Measurements from ENCODE around the gene ADA.

ADA gene

GRCh38 chr20:44629542-44629941, 22.0 kb downstream of the ADA start:
- no peak for DNase-seq (ENCODE audit: low read depth)
- no peak overlapping the region for H3K4me3 ChIP-seq (ENCODE audit: low read depth, low read length)

GRCh38 chr20:44629017-44629385, 22.5 kb downstream of the ADA start:
- no peak for DNase-seq (ENCODE audit: low read depth)
- no peak overlapping the region for H3K4me3 ChIP-seq (ENCODE audit: low read depth, low read length)

DNA sequence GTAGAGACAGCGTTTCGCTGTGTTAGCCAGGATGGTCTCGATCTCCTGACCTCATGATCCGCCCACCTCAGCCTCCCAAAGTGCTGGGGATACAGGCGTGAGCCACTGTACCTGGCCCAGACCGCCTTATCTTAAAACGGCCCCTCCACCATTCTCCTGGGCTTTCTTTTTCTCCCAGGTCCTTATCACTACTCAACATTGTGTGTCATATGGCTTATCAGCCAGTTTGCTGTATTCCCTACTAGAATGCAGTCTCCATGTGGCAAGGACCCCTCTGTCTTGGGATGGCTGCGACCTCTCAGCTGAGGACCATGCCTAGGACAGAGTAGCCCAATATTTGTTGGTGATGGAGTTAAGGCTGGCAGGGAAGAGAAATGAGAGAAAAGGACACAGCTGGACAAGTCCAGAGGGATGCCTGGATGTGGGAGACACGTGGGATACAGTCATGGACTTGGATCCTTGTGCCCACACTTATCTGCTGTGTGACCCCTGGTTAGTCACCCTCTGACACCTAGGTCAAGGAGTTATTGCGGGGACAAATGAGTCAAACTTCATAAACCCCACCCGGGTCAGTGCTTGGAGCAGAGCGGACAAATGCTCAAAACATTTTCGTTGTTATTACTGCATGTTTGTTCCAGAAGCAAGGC, 24.0 kb downstream of the ADA start:
- H3K4me3 ChIP-seq (ENCODE audit: low read depth, low read length), result no peak overlapping the region
- no peak for DNase-seq (ENCODE audit: low read depth)

GRCh38 chr20:44626278-44626677, 25.2 kb downstream of the ADA start:
- DNase-seq (ENCODE audit: low read depth), result no peak
- H3K4me3 ChIP-seq (ENCODE audit: low read depth, low read length), result no peak overlapping the region

DNA sequence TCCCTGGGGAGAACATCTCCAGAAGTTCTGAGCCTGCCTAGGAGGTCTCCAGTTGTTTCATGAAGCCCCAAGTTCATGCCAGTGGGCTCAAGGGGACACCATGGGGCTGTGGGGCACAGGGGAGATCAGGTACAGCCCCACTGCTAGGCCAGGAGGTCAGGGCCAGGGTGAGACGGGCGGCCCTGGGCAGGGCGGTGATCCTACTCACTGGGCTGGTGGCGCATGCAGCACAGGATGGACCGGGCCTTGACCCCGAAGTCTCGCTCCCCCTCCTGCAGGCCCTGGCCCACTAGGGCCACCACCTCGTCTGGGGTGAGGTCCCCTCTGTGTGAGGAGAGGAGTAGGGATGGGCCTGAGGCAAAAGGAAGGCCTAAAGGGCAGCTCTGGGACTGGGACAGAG, 26.1 kb downstream of the ADA start:
- DNase-seq (ENCODE audit: low read depth), result no peak
- no peak overlapping the region for H3K4me3 ChIP-seq (ENCODE audit: low read depth, low read length)

GRCh38 chr20:44624743-44625271, 26.7 kb downstream of the ADA start:
- no peak overlapping the region for H3K4me3 ChIP-seq (ENCODE audit: low read depth, low read length)
- no peak for DNase-seq (ENCODE audit: low read depth)

GRCh38 chr20:44624152-44624551, 27.3 kb downstream of the ADA start:
- H3K4me3 ChIP-seq (ENCODE audit: low read depth, low read length), result no peak overlapping the region
- DNase-seq (ENCODE audit: low read depth), result no peak

DNA sequence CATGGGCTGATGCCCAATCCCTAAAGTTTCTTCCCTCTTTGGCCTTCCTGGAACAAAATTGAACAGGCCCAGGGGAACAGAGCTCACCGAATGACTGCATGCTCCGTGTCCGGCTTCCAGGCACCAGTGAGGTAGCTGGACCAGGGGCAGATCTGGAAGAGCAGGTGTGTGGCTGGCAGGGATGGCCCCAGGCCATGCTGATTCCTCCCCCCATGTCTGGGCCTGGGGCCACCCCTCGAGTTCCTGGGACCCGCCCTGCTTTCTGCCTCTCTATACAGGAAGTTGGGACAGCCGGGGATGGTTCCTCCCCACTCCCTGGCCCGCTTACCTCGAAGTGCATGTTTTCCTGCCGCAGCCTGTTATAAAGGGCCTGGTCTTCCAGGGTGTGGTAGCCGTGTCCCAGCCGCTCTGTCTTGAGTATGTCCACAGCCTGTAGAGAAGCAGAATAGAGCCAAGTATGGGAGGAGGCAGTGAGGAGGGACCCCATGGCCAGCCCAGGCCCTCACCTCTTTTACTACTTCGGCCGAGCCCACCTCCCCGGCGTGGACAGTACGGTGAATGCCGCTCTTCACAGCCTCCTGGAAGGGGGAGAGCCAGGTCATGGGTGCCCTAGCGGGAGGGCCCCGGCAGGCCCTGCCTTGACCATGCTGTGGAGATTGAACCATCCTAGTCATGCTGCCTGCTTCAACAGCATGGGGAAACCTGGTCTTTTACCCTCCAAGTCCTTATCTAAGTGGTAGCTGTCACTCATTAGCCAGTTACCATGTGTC, 28.8 kb downstream of the ADA start:
- H3K4me3 ChIP-seq (ENCODE audit: low read depth, low read length), result no peak overlapping the region
- no peak for DNase-seq (ENCODE audit: low read depth)

DNA sequence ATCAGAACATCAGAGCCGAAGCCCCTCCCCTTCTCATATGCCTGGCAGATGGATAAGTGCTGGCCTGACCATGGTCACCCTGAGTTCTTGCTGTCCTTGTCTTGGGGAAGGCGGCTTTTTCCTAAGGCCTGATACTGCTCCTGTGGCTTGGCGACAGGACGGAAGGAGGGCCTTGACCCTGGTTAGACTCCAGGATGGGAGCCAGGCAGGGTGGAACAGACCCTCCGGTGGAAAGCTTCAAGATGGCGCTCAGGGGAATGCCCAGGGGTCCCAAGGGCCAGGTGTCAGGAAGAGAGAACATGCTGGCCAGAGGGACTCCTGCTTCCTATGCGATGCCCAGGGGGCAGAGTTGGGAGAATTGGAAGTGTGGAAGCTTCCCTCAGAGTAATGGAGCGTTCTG, 29.6 kb downstream of the ADA start:
- no peak overlapping the region for H3K4me3 ChIP-seq (ENCODE audit: low read depth, low read length)
- DNase-seq (ENCODE audit: low read depth), result no peak

- H3K4me3 ChIP-seq (ENCODE audit: low read depth, low read length), result no peak overlapping the region
- DNase-seq (ENCODE audit: low read depth), result no peak
Observed at GRCh38 chr20:44621325-44621724, 30.2 kb downstream of the ADA start.

GRCh38 chr20:44620030-44620429, 31.5 kb downstream of the ADA start:
- no peak overlapping the region for H3K4me3 ChIP-seq (ENCODE audit: low read depth, low read length)
- DNase-seq (ENCODE audit: low read depth), result no peak

- H3K4me3 ChIP-seq (ENCODE audit: low read depth, low read length), result no peak overlapping the region
- DNase-seq (ENCODE audit: low read depth), result no peak
Observed at GRCh38 chr20:44619294-44619693, 32.2 kb downstream of the ADA start.

DNA sequence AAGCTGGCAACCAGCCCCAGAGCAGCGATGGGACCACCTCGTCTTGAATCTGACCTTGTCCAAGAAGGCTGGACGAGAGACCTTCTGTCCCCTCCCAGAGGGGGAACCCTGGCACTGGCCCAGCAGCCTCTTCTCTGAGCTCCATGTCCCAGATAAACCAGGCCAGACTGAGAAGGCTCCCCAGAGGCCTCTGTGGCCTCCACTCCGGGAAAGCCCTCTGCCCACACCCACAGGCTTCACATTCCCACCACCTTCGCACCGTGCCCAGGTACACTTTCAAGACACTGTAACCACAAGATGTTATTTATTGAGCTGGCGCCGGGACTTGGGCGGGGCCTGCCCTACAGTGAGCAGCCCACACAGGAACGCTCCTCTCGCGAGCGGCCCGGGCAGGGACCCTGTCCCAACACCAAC, 33.2 kb downstream of the ADA start:
- H3K4me3 ChIP-seq (ENCODE audit: low read depth, low read length), result no peak overlapping the region
- DNase-seq (ENCODE audit: low read depth), result no peak

DNA sequence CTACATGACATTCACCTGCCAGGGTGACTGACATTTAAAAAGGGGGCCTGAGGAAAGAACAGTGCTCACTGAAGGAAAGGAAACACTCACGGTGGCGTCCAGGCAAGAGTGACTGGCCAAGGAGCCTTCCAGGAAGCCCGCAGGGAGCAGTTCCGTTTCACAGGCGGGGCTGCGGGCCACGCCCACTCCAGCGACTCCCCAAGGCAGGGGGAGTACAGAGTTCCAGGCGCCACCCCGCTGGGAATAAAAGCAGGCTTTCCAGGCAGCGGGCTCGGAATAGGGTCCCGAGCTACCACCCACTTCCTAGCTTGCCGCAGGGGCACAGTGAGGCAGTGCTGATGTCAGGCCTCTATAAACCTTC, 34.9 kb downstream of the ADA start:
- H3K4me3 ChIP-seq (ENCODE audit: low read depth, low read length), result no peak overlapping the region
- DNase-seq (ENCODE audit: low read depth), result no peak

GRCh38 chr20:44615876-44616603, 35.5 kb downstream of the ADA start:
- no peak overlapping the region for H3K4me3 ChIP-seq (ENCODE audit: low read depth, low read length)
- DNase-seq (ENCODE audit: low read depth), result no peak

GRCh38 chr20:44615169-44615791, 36.2 kb downstream of the ADA start:
- no peak for DNase-seq (ENCODE audit: low read depth)
- no peak overlapping the region for H3K4me3 ChIP-seq (ENCODE audit: low read depth, low read length)

DNA sequence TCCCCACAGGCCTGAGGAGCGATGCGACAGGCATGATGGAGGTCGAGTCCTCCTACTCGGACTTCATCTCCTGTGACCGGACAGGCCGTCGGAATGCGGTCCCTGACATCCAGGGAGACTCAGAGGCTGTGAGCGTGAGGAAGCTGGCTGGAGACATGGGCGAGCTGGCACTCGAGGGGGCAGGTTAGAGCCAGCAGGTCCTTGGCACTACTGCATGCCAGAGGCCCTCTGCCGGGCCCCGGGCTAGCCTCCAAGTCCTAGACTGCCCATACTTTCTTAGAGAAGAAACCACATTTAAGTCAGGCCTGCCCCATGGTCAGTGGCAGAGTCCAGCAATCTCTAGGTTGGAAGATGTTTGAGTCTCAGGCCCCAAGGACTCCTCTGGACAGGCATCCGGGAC, 37.0 kb downstream of the ADA start:
- H3K4me3 ChIP-seq (ENCODE audit: low read depth, low read length), result no peak overlapping the region

GRCh38 chr20:44613575-44613974, 37.9 kb downstream of the ADA start:
- no peak for DNase-seq (ENCODE audit: low read depth)
- H3K4me3 ChIP-seq (ENCODE audit: low read depth, low read length), result no peak overlapping the region

More for the DNA sequence above, 37.0 kb downstream of the ADA start:
- no peak for DNase-seq (ENCODE audit: low read depth)

- no peak overlapping the region for H3K4me3 ChIP-seq (ENCODE audit: low read depth, low read length)
- DNase-seq (ENCODE audit: low read depth), result no peak
Observed at GRCh38 chr20:44610313-44610962, 41.1 kb downstream of the ADA start.
